Glomerular visceral epithelial cell (primary cell): ENCODE data around the gene PIGN.

ENCODE experiments used
- DNase-seq: peaks from one replicate; pipeline ENCODE4 v3.0.0-alpha.2; 2016; ENCODE audit errors: extremely low spot score

PIGN gene

GRCh38 chr18:62011416-62011815 is 175.4 kb downstream of the PIGN start:
- no peak for DNase-seq

- DNase-seq: no peak
Observed at GRCh38 chr18:62009521-62009920, 177.3 kb downstream of the PIGN start.

GRCh38 chr18:62001396-62001795 is 185.5 kb downstream of the PIGN start:
- no peak for DNase-seq

GRCh38 chr18:61998957-61999356 is 187.9 kb downstream of the PIGN start:
- no peak for DNase-seq

GRCh38 chr18:61998335-61998734 is 188.5 kb downstream of the PIGN start:
- no peak for DNase-seq

GRCh38 chr18:61995618-61996017 is 191.2 kb downstream of the PIGN start:
- DNase-seq: no peak

GRCh38 chr18:61993831-61994230 is 193.0 kb downstream of the PIGN start:
- no peak for DNase-seq

- DNase-seq: peak; percentile 11
Observed at GRCh38 chr18:61992923-61993322, 193.9 kb downstream of the PIGN start.

GRCh38 chr18:61992285-61992684 is 194.6 kb downstream of the PIGN start:
- DNase-seq: peak; percentile 69

- DNase-seq: no peak
Observed at GRCh38 chr18:61991836-61992235, 195.0 kb downstream of the PIGN start.

- DNase-seq: peak; percentile 8
Observed at GRCh38 chr18:61991201-61991600, 195.7 kb downstream of the PIGN start.
